ENCODE results near the gene ADARB2.

Gene ADARB2

GRCh38 chr10:1190791-1191490 is 546.4 kb downstream of the ADARB2 start:
- TF ChIP-seq NFIC (IDR thresholded peaks at IDR 0.05) (no peak), TAF1 (IDR thresholded peaks at IDR 0.05; ENCODE audit: low read depth) (no peak), YY1 (IDR thresholded peaks at IDR 0.05; ENCODE audit: low read depth) (no peak), REST (IDR thresholded peaks at IDR 0.05; ENCODE audit: low read depth) (no peak), MAX (IDR thresholded peaks at IDR 0.05) (no peak), EGR1 (IDR thresholded peaks at IDR 0.05) (no peak), EP300 (IDR thresholded peaks at IDR 0.05; ENCODE audit: borderline replicate concordance) (no peak), CEBPB (IDR thresholded peaks at IDR 0.05) (no peak), ZBTB7A (IDR thresholded peaks at IDR 0.05; ENCODE audit: low read depth) (no peak), RAD21 (IDR thresholded peaks at IDR 0.05; ENCODE audit: low read depth) (no peak), FOXM1 (IDR thresholded peaks at IDR 0.05; ENCODE audit: borderline replicate concordance, low read depth) (no peak), USF1 (IDR thresholded peaks at IDR 0.05) (no peak), TEAD4 (IDR thresholded peaks at IDR 0.05) (no peak), TCF12 (IDR thresholded peaks at IDR 0.05; ENCODE audit: low read depth) (no peak), CREB1 (IDR thresholded peaks at IDR 0.05; ENCODE audit: low read depth) (no peak)

GRCh38 chr10:1190052-1190395 is 547.3 kb downstream of the ADARB2 start:
- TF ChIP-seq ZBTB7A (IDR thresholded peaks at IDR 0.05; ENCODE audit: low read depth), result no peak
- TF ChIP-seq TEAD4 (IDR thresholded peaks at IDR 0.05), result no peak
- TF ChIP-seq EP300 (IDR thresholded peaks at IDR 0.05; ENCODE audit: borderline replicate concordance), result no peak
- no peak for TF ChIP-seq NFIC (IDR thresholded peaks at IDR 0.05)
- TF ChIP-seq USF1 (IDR thresholded peaks at IDR 0.05), result no peak
- no peak for TF ChIP-seq REST (IDR thresholded peaks at IDR 0.05; ENCODE audit: low read depth)
- no peak for TF ChIP-seq RAD21 (IDR thresholded peaks at IDR 0.05; ENCODE audit: low read depth)
- TF ChIP-seq TCF12 (IDR thresholded peaks at IDR 0.05; ENCODE audit: low read depth), result no peak
- no peak for TF ChIP-seq YY1 (IDR thresholded peaks at IDR 0.05; ENCODE audit: low read depth)
- no peak for TF ChIP-seq FOXM1 (IDR thresholded peaks at IDR 0.05; ENCODE audit: borderline replicate concordance, low read depth)
- TF ChIP-seq TAF1 (IDR thresholded peaks at IDR 0.05; ENCODE audit: low read depth), result no peak
- no peak for TF ChIP-seq MAX (IDR thresholded peaks at IDR 0.05)
- TF ChIP-seq EGR1 (IDR thresholded peaks at IDR 0.05), result no peak

- TF ChIP-seq FOXM1 (IDR thresholded peaks at IDR 0.05; ENCODE audit: borderline replicate concordance, low read depth) (no peak), REST (IDR thresholded peaks at IDR 0.05; ENCODE audit: low read depth) (no peak), TEAD4 (IDR thresholded peaks at IDR 0.05) (no peak), CREB1 (IDR thresholded peaks at IDR 0.05; ENCODE audit: low read depth) (no peak), USF1 (IDR thresholded peaks at IDR 0.05) (no peak), ZBTB7A (IDR thresholded peaks at IDR 0.05; ENCODE audit: low read depth) (no peak), EP300 (IDR thresholded peaks at IDR 0.05; ENCODE audit: borderline replicate concordance) (no peak), TCF12 (IDR thresholded peaks at IDR 0.05; ENCODE audit: low read depth) (no peak), EGR1 (IDR thresholded peaks at IDR 0.05) (no peak), MAX (IDR thresholded peaks at IDR 0.05) (no peak), CEBPB (IDR thresholded peaks at IDR 0.05) (no peak), RAD21 (IDR thresholded peaks at IDR 0.05; ENCODE audit: low read depth) (no peak), NFIC (IDR thresholded peaks at IDR 0.05) (no peak), TAF1 (IDR thresholded peaks at IDR 0.05; ENCODE audit: low read depth) (no peak)
Measured at GRCh38 chr10:1189166-1190051, 547.9 kb downstream of the ADARB2 start.

Data from Ishikawa (cell line).